Activated T-cell treated with anti-CD3 and anti-CD28 coated beads for 4 hours (primary cell): ENCODE measurements around the gene LRRC8C.
A peak's percentile ranks its signal among the peaks of the same experiment; 100 is the strongest.

Experiments
- DNase-seq: peaks from one replicate; pipeline ENCODE4 v3.0.0-alpha.2; 2020

LRRC8C gene

DNA sequence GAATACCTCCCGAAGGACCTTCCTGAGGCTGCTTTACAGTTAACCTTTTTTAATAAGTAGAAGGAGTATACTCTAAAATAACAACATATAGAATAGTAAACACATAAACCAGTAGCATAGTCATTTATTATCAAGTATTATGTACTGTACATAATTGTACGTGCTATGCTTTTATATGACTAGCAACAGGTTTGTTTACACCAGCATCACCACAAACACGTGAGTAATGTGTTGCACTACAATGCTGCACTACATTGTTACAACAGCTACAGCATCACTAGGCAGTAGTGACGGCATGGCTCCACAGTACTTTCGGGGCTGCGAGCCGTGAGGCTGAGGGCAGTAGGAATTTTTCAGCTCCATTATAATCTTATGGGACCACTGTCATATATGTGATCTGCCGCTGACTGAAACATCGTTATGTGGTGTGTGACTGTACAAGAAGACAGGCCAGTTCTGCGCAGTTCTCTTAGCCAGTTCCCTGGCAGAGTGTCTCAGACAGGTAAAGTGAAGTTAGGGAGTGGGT is 105.1 kb downstream of the LRRC8C start:
- no peak for DNase-seq

DNA sequence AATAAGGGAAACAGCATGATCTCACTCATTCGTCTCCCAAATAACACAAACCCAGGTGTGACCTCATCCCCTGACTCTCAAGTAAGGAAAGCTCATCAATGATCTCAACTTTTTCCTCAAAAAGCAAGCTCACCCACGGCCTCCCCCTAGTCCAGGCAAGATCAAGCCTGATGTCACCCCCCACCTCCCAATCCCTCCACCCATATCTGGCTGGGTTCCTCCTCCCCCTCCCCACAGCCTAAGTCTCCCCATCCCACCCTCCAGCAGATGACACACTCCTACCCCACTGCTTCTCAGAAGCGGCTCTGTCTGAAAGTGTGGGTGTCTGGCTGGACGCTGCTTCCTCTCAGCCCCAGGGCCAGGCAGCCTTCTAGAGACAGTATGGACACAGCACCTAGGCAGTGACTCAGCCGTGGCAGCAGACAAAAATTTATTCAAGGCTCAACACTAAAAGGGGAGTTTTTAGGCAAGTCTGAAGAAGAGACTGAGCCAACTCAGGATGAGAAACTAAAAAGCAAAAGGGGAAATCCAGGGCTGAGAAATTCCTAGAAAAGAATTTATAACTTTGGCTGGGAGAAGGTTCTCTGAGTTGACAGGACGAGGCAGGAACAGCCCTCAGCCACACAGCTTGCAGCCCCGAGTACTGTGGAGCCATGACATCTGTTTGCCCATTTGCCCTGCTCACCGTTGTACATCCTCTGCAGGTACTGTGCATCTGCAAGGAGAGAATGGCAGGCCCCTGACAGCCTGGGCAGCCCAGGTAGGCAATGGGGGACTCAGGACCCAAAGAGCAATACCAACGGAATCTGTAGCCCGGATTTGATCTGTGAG is 106.3 kb downstream of the LRRC8C start:
- DNase-seq, result no peak

DNA sequence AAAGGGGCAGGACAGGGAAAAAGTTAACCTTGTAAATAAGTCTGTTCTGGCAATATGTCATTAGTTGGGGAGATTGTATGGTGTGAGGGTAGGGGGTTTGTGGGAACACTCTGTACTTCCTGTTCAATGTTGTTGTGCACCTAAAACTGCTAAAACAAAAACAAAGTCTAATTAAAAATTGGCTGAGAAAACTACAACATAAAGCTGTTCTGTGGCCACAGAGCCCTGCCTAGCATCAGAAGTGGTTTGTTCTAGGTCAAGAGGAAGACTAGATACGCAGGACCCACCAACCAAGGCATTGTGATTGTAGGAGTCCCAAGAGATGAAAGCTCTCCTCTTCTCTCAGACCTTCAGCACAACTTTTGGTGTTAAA is 106.9 kb downstream of the LRRC8C start:
- no peak for DNase-seq

DNA sequence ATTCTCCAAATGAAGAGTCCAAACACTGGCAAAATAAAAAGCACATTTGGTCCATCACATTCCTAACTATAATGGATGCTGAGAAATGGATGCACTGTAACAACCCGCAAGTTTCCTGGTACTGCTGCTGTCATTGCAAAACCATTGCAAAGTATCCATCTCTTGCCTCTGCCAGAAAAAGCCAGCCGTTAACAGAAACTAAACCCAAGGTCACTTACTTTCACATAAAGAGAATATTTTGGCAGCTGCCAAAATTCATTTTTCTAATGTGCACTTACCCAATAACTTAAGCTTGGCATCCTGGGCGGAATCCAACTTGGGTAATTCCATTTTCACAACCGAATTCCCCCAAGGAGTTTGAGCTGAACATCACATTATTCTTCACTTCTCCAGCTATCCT is 110.9 kb downstream of the LRRC8C start:
- no peak for DNase-seq

DNA sequence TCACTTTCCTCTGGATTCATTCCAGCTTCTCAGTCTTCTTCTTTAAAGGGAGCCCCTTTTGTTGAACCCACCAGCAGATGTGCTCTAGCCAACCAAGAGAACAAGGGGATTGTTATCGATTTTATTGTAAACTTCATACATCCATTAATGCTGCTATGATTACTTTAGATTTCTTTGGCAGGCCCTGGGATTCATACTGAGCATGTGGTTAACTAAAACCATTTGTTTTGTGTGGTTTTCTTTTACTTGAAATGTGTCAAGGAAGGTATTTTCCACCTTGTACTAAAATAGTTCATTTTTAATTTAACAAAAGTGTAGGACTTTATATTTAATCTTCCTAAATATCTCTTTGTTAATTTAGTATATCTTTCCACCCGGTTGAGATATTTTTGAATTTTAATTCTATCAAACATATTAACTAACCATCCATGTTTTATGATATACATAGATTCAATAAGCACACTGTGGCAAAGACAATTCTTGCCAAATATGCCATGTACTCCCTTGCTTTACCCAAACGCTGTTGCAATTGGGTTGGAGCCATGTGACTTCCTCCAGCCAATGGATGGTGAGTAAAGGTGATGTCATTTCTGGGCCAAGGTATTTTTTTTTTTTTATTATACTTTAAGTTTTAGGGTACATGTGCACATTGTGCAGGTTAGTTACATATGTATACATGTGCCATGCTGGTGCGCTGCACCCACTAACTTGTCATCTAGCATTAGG is 113.7 kb downstream of the LRRC8C start:
- DNase-seq, result no peak

DNA sequence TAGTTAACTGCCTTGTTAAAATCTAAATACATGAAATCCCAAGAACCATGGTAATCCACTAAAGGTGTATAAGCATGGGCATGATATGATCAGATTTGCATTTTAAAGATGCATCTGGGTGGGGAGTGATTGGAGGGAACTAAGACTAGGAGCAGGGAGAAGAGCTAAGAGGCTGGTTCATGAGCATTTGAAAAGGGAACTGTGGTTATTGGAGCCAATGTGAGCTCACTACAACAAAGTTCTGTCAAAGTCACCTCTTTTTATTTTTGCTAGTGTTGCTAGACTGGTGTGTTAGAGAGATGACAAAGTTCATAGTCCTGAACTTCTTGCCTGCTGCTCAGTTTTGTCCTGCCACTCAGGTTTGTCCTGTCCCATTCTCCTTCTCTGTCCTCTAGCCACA is 120.8 kb downstream of the LRRC8C start:
- DNase-seq, result no peak

DNA sequence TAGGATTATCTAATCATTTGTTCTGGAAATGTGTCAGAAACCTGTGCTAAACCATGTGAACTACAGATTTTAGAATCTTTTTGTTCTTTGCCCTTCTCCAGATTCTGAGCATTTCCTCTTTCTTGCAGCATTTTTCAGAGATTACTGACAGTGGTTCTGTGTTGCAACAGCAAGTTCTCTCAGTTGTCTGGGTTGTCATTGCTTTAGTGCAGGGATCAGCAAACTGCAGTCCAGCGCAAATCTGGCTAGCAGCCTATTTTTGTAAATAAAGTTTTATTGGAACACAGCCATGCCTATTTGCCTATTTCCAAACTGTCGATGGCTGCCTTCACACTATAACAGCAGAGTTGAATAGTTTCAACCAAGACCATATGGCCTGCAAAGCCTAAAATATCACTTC is 121.6 kb downstream of the LRRC8C start:
- no peak for DNase-seq

DNA sequence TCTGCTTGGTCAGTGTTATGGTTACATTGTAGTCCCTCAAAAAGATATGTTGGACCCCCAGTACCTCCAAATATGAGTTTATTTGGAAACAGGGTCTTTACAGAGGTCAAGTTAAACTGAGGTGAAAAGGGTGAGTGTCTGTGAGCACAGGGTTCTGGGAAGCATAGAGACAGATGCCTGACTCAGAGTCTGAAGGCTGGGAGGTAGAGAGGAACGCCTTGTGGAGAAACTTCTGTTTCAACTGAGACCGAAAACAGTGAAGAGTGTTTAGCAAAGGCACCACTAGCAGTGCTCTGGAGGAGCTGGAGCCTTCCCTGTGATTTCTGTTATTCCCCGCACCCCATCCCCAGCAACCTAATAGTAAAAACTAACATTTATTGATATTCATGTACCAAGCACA is 122.7 kb downstream of the LRRC8C start:
- no peak for DNase-seq

DNA sequence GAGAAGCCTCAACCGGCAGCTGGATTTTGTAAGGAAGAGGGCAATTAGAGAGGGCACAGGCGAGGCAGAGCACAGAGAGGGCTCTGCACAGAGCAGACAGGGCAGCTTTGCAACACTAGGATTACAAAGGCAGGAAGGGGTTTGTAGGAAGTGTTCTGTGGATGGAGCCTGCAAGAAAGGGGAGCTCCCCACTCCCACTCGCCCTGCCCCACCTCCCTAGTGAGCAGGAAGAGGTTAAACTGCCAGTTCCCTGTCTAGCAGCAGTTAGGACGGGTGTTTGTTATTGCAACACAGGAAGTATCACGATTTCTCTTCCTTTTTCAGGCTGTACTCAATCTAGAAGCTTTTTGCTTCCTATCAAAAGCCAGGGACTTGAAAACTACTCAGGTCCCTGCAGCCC is 124.6 kb downstream of the LRRC8C start:
- DNase-seq, result no peak

DNA sequence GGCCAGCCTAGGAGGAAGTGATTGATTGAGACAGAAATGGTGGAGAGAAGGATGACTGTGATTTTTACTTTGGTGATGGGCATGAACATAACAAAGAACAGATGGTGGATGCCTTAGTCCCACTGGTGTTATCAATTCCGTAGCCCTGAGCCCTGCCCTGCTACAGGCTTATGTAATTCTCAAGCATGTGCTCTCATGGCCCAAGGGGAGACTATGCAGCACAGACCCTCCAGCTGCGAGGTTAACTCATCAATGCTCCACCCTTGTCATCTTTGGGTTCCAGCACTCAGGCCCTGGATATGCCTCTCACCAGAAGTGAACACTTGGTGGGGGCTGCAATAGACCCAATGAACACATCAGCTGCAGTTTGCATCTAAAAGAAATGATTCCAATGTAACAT is 125.2 kb downstream of the LRRC8C start:
- no peak for DNase-seq

DNA sequence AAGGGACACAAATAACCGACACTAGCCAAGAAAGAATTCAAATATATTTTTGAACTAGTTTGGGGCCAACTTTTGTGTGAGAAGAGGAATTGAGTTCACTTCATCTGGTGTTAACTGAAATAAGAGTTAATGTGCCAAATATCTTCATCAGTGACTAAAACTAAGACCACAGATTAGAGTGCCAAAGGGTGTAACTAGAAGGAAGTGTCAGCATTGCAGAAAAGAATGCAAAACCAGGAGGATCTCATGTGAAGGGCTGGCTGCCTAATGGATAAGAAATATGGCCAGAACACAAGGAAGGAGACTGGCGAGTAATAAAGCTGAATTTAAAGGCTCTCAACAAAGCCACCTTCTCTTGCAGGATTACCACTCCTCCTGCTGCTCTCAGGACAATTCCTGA is 126.1 kb downstream of the LRRC8C start:
- no peak for DNase-seq

DNA sequence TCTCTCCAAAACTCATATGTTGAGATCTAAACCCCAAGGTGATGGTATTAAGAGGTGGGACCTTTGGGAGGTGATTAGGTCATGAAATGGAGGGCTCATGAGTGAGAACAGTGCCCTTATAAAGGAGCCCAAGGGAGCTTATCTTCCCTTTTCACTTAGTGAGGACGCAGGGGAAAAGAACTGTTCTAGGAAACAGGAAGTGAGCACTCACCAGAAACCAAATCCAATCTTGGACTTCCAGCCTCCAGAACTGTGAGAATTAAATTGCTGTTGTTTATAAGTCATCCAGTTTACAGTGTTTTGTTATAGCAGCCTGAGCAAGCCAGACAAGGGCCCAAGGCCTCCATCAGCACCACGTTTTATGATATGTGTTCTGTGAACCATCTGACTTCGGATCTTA is 127.6 kb downstream of the LRRC8C start:
- no peak for DNase-seq

DNA sequence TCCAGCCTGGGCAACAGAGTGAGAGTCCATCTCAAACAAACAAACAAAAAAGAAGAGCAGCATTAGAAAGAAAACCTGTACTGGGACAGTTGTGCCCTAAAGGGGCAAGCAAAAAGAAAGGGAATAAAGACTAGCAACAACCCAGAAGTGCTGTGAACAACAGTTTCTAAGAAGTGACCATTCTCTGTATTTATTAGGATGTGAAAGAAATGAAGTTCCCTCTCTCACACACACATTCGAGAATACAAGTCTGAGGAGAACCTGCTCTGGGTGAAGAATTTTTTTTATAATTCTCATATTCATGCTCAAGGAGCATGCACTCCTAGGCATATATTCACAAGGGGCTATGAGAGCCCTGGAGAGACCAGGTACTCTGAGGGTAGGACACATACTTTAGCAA is 128.4 kb downstream of the LRRC8C start:
- DNase-seq, result no peak

DNA sequence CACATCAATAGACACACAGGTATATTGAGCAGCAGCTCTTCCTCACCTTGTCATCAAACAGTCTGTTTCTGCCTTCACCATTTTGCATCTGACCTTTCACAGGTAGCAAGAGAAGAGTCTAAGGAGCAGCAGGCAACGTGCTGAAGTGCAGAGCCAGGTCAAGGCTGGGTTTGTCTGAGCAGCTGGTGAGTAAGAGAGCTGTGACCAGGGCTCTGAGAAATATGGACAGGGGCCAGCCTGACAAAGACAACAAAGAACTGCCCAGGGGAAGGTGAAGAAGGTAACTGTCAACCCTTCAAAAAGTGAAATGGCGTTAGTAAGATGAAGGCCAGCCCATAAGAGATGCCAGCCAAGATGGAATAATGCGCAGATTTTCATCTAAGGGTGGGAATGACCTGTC is 129.0 kb downstream of the LRRC8C start:
- DNase-seq, result no peak

DNA sequence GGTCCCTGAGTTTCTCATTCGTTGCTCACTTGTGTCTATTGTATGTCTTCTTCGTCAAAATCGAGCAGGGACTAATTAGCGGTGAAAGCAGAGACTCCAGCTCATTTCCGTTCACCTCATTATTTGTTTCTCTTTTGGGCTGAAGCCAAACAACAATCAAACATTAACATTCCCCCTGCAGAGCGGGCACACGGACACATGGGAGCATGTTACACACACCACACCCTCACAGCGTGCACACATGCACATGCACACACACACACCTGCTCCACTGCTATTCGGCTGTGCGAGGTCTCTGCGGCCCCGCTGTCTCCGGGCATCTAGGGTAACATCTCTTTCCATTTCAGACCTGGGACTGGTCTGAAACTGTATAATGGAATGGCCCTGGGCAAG is 129.5 kb downstream of the LRRC8C start:
- DNase-seq, result no peak

DNA sequence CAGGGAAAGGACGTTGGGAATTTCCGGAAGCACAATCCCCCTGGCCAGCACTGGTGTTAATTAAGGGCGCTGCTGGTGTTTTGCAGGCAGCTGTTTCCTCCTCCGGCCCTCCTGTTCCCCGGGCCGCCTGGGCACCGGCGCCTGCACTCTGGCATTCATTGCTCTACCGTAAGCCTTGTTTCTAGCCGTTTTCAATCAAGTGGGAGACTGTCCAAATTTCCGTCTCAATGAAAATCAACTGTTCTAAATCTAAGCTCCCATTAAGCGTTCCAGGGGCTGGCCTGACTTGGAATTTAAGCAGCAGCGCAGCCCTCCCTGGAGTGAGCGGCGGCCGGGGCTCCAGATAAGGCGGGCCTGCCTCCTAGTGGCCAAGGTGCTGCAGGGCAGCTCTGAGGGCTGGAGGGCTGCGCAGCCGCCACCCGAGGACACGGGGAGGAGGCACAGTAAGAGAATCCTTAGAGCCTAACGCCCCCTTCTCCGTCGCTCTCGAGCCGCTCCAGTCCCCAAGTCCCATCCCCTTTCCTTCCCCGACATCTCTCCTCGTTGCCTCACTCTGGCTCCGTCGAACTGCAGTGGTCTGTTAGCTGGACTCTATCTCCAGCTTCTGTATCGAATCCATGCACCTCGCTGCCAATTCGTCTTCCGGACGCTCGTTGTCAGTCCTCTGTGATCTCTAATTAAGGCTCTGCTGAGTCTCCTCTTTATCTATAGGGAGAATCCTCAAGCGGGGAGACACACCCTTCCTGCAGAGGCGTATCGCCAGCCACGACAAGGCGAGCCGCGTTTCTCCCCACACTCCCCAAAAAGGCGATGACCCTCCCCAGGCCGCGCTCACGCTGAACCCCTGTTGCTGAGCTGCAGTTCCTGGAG is 130.1 kb downstream of the LRRC8C start:
- DNase-seq, result peak; percentile 83

DNA sequence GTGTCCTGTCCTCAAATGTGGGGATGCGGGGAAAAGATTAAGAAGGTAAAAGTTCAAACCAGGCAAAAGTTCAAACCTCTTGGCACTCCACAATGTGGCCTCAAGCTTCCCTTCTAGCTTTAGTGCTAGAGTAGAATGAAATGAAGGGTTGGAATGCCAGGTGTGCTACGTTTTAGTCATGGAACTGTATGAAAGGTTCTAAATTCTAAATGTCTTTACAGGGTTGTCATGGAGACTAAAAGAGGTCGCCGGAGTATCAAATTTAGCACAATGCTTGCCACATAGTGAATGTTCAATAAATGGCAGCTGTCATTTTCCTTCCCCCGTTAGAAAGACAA is 130.7 kb downstream of the LRRC8C start:
- DNase-seq, result no peak

DNA sequence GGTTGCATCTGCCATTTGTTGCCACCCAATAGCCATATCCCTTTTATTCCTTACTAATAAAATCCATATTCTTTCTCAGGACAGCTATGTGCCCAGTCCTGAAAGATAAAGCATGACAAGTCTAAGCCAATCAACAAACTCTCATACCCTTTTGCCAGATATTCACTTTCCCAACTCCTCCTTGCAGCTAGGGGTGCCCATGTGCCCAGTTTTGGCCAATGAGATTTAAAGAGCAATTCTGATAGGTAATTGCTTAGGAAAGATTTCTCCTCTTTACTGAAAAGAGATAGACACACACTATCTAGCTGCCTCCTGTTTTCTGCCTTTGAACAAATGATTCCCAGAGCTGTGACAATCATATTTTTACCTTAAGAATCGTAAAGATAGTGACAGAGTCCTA is 132.9 kb downstream of the LRRC8C start:
- DNase-seq, result no peak

DNA sequence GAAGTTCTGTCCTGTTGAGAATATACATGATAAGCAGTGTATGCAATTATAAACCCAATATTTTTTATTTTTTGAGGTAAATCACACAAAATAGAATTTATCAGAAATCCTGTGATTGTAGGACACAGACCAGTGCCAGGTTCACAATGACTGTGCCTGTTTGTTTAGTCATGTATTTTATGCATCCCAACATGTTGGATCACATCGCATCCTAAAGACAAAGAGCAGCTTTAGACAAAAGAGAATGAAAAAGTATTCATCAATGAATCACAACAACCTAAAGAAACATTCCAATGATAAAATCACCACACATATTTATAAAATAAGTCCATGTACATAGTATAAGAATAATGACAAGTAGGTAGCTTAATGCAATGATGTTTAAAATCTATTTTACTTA is 134.7 kb downstream of the LRRC8C start:
- DNase-seq, result no peak
